ENCODE data around the gene PDE4DIP.
"Not testable (repeated sequence)": the region's sequence is repeated elsewhere in the genome, so short reads cannot be mapped to it uniquely, and the experiment has no call there.

Gene PDE4DIP

DNA sequence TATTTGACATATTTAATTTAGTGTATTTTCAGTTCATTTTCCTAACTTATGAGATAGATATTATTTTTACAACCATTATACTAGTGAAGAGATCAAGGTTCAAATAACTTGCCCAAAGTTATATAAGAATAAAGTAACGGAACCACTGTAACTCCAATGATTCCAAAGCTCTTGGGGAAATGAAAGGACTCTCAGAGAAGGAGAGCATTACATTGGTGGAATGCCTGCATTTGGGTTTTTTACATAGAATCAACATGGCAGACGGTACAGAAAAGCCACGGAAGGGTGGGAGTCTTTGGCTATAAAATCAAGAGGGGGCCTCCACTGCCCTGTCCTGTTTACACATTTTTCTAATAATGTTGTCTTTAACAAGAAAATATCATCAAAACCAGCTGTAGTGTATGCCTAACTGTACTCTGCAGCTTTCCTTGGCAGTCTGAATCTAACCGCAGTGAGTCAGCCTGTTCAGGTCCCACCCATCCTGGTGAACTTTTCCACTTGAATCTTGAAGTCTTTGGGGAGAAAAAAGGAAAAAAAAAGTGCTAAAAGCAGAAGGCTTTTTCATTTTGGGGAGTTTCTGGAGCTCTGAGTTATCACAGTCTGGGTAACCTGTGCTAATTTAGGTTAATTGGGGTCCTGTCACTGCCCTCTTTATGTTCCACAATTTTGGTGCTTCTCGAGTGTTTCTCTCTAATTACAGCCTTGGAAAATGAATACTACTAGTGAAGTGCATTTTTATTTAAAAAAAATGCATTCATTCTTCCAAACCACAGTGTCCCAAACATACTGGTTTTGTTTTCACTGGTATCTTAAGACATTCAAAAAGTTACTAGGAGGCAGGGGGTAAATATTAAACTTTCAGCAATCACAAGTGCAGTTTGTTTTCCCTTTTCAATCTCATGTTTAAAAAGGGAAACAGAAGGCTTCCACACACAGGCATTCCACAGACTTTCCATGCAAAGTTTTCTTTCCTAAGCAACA, 30.5 kb downstream of the PDE4DIP start:
- not testable (repeated sequence) for DNase-seq

DNA sequence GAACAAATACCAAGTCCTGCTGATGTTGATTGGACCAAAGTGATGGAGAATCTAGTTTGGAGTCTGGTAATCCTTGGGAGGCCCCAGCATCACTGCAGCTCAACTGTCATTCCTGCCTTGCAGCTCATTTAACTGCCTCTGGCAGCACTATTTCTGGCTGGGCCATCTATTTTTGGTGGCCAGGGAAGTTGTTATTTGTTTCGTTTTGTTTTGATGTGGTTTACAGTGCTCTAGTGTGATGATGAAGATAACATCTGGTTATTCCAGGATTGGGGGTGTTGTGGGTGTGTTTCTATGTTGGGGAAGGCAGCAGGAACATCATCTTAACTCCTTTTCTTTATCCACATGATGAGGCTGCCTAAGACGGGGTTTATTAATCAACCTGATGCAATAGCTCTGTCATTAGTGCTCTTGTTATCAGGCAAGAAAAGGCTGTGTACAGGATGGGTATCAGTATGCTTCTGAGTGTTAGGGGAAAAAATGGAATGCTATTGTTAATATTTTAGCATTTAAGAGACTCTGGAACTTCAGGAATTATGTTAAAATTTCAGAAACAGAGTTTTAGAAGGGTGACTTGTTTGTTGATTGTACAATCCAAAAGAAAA, 35.7 kb downstream of the PDE4DIP start:
- not testable (repeated sequence) for DNase-seq

DNA sequence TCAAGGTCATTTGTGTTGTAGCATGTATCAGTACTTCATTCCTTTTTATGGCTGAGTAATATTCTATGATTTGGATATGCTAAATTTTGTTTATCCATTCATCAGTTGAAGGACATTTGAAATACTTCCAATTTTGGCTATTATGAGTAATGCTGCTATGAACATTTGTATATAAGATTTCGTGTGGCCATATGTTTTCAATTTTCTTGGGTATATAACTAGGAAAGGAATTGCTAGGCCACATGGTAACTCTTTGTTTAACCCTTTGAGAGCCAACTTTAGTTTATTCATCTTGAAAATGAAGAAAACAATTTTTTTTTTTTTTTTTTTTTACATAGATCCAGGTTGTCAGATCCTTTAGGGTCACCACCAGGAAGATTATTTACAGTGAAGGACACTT, 37.0 kb downstream of the PDE4DIP start:
- DNase-seq, result not testable (repeated sequence)

DNA sequence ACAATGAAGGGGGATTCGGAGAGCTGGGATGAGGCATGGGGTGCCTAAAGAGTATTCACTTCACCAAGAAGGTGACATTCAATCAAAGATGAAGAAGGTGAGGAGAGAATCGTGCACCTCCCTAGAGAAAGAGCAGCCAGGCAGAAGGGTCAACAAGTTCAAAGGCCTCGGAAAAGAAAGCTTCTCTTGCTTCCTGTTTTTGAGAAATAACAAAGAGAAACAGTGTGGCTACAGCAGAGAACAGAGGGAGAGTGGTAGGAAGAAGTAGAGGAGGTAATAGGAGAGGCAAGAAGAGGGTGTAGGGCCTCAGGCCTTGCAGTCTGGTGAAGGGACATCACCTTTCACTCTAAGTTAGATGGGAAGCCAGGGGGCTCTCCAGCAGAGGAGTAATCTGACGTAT, 41.0 kb downstream of the PDE4DIP start:
- DNase-seq, result not testable (repeated sequence)

DNA sequence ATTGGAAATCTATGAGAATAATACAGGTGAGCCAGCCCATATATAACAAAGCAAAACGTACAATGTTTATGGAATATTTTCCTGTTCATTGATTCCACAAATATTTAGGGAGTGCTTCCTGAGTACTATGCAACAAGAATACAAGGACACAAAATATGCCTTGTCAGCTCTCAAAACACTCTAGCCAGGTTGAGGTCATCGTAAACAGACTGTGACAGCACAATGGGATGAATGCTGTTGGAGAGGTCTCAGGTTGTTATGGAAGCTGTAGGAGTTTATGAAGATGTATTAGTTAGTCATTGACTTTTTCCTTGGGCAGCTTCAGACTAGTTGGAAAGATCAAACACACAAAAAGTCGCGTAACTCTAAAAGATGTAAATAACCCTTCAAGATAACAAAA, 42.1 kb downstream of the PDE4DIP start:
- not testable (repeated sequence) for DNase-seq

DNA sequence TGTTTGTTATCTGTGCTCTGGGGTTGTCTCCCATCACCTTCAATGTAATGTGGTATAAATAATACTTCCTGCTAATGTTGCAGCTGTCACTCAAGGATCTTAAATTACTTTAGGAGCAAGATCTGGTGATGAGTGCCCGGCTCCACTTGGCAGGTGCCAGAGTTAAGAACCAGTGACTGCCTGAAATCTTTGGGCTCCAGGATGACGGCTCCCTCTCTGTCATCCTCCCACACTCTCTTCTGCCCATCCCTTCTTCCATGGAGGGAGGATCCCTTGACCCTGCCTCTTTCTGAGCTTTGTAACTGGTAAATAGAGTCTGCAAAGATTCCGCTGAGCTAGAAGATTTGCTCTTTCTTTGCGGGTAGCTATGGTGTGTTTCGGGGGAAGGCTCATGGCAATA, 44.4 kb downstream of the PDE4DIP start:
- DNase-seq, result not testable (repeated sequence)

DNA sequence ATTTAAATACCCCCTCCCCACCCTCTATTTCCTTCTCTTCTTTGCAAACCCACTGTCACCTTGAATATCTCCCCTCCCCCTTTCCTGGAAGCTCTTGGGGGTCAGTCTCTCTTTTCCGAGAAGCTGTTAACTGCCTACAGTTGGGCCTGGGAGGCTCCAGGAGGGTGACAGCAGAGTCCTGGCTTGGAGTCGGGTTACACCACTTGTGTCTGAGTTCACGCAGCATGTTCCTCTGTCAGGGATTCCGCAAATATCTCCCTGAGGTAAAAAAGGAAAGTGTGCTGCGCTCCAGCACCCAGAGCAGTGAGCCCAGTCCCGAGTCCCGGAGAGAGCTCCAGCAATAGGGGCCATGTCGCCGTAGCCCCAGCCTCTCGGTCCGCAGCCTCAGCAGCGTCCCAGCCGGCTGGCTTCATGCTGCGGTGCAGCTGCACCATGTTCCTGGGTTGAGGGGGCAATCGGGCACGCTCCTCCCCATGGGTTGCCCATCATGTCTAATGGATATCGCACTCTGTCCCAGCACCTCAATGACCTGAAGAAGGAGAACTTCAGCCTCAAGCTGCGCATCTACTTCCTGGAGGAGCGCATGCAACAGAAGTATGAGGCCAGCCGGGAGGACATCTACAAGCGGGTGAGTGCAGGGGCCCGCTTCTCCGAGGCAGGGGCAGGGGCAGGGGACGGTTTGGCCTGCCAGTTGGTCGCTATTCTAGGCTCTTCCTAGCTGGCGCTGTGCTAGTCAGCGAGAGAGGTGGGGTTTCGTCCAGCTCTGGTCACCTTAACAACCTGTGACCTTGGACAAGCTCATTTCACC, 45.2 kb downstream of the PDE4DIP start:
- DNase-seq, result not testable (repeated sequence)

DNA sequence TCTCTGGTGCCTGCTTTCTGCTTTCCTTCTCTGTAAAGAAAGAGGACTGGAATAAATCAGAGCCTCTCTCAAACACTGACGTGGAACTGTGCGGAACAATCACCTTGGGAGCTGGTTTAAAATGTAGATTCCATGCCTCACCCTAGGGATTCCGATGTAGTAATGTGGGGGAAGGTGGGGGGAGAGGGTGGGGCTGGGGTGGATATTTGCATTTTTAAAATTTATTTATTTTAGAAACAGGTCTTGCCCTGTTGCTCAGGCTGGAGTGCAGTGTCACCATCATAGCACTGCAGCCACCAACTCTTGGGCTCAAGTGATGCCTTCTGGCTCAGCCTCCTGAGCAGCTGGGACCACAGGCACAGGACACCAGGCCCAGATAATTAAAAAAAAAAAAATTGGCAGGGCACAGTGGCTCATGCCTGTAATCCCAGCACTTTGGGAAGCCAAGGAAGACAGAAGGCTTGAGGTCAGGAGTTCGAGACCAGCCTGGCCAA, 45.9 kb downstream of the PDE4DIP start:
- not testable (repeated sequence) for DNase-seq

DNA sequence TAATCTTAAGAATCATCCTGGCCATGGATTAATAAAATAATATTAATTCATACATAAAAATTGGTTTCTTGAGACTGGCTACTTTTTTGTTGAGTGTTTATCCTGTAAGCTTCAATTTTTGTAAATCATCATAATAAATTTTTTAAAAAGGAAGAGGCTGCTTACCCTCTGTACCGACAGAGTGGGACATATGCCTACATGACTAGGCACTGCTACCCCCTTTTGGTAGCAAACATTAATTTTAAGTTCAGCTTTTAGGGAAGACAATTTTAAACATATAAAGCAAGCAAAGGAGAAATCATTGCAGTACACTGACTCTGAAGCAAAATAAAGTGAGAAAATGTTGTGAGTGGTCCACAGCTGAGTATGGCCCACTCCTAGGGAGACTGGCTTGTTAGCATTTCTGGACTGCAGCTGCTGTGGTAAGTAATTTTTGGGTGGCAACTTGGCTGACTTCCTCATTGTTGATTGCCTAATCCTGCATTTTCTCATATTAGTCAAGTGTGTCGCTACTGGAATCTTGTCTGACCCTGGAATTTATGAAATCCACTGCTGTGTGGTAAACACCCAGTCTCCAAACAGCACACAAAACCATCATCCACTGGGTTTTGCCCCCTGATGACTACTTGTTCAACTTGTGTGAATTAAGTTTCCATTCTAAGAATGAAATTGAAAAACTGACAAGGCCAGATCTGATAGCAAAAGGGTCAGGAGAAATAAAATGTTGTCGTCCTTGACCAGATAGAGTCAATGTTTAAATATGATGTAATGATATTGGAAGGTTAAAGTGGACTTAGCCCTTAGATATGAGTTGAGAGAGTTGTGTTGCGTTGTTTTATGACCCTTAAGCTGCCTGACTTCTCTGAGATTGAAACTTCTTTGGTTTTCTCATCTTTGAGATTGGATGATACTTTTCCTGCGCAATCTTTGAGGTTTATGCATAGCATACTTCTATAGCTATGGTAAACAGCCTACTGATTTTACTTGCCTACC, 50.4 kb downstream of the PDE4DIP start:
- not testable (repeated sequence) for DNase-seq

DNA sequence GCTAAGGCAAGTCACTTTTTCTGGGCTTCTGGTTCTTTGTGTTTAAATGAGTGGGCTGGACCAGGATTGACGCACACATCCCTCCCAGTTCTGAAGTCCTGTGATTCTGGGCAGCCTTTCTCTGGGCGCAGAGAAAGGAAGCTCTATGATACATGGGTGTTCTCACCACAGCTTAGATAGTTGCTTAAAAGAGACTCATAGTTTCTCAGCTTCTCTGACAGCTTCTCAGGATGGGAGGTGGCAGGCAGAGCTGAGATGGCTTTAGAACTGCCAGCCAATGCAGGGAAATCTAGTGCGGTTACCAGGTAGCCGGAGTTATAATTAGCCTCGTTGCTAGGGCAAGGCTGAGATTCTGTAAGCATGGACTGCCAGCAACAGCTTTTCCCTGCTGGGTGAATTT, 55.8 kb downstream of the PDE4DIP start:
- not testable (repeated sequence) for DNase-seq

DNA sequence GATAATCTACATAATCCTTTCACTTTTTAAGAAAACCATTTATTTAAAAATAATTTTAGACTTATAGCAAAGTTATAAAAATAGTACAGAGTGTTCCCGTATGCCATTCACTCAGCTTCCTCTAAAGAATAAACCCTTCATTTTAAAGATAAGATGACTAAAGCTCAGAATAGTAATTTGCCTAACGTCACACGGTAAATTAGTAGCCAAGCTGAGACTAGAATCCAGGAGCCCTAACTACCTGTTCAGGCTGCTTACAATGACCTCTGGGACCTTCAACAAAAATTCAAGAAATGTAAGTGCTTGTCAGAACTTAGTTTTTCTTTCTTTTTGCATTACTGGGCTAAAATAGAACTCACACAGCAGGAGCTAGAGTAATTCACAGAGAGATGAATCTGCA, 56.5 kb downstream of the PDE4DIP start:
- not testable (repeated sequence) for DNase-seq

DNA sequence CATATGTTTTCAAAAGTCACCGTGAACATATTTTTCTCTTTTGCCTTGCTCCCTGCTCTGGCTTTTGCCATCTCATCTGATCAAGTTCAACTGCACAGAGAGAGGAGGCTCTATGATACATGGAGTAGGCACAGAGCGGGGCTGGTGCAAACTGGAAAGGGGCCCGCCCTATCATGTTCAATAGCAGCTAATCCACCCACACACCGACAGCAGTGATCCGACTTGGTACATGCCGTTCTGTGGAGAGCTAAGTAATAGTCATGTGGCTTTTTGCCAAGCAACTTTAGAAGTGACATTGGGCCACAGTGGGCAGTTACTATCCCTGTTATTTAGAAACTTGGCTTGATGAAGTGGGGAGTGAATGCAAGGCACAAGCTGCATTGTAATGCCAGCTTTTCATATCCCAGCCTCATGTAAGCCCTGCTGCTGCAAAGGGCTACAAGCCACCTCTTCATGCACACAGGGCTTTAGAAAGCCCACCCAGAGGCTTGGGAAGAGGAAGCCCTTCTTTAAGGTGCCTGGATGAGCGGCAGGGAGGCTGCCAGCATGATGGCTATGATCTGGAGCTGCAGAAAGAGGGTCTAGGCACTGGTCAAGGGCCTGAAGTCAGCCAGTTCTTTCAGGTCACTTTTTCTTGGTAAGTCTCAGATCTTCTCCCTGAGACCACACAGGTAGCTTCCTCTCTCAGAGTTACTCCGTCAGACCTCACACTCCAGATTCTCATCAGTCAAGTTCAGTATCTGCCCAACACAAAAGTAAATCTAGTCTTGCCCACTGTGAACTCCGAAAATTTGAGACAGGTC, 57.1 kb downstream of the PDE4DIP start:
- DNase-seq, result not testable (repeated sequence)

DNA sequence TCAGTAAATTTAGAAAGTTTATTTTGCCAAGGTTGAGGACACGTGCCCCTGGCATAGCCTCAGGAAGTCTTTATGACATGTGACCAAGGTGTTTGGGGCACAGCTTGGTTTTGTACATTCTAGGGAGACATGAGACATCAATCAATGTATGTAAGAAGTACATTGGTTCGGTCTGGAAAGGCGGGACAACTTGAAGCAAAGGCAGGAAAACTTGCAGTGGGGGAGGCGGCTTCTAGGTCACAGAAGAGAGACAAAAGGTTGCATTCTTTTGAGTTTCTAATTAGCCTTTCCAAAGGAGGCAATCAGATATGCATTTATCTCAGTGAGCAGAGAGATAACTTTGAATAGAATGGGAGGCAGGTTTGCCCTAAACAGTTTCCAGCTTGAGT, 57.7 kb downstream of the PDE4DIP start:
- not testable (repeated sequence) for DNase-seq

DNA sequence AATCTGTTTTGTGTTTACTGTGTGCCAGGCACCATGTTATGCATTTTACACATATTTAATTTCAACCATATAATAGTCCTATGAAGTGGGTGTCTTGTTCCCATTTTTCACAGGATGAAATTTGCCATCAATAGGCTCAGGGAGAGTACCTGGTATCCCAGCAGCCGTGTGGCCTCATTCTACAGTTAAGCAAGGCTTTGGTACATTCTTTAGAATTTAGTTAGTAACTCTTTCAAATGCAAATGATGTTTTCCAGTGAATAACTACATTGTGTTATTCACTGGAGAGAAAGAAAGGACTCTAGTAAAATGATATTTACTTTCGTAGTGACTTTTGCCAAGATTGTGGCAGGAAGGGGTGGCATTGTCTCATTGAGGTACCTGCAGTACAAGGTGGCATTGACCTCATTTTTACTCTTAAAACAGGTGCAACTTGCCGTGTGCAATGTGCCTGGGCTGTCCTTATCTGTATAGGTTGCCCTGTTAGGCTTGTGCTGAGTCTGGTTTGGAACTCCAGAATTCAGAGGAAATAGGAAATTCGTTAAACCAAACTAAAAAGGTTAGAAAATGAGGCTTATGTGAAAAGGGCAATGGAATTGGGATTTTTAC, 65.1 kb downstream of the PDE4DIP start:
- DNase-seq, result not testable (repeated sequence)

DNA sequence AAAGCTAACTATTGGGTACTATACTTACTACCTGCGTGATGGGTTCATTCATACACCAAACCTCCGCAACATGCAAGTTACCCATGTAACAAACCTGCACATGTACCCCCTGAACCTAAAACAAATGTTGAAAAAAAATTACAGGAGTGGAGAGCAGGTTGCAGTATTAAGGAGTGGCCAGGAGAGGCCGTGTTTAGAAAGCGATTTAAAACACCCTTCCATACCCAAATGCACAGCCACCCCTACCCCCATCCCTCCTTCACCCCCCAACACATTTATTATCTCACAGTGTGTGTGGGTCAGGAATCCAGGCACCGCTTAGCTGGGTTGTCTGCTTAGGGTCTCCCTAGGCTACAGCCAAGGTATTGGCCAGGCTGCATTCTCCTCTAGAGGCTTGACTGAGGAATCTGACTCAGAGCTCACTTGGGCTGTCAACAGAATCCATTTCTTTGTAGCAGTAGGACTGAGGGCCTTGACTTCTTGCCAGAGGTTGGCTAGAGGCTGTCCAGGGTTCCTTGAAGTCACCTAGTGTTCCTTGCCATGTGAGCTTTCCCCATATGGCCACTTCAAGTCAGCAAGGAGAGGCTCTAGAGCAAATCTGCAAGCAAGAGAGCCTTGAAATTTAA, 67.2 kb downstream of the PDE4DIP start:
- DNase-seq, result not testable (repeated sequence)

DNA sequence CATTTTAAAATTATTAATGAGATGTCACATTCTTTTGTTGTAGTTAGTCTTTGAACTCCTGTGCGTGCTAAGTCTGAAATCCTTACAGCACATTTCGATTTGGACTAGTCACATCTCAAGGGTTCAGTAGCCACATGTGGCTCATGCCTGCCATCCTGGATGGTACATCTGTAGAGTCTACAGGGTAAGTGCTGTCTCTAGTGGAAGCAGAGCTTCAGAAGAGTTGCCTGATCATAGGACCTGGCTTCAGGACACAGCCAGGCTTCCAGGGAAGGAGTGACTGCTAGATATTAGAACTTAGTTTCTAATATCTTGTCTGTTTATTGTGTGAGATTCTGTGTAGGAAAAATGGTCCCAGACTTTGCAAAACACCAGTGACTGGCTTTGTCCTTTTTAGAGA, 72.0 kb downstream of the PDE4DIP start:
- not testable (repeated sequence) for DNase-seq

DNA sequence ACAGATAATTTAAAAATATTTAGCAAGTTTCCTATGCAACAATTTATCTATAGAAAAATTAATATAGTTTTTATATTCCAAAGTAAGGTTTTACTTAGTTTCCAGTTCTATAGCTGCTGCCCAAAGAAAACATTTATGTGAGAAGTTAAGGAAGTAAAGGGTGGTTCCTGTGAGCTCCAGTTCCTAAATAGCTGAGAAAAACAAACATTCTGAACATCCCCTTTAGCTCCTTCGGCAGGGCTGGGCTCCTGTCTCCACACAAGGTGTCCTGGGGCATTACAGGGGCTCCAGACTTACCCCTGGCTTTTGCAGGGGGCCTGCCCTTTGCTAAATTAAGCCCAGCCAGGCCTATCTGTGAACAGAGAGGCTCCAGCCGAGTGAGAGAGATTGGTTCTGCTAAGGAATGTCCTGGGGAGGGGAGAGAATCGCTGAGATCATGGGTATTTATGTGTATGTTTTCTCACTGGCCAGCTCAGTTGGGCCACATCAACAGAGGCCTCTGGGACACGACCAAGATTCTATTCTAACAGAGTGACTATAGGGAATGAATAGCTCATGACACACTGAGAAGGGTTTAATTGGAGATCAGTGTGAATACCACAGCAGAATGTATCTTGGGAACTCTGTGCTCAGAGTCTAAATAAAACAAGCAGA, 72.6 kb downstream of the PDE4DIP start:
- not testable (repeated sequence) for DNase-seq

DNA sequence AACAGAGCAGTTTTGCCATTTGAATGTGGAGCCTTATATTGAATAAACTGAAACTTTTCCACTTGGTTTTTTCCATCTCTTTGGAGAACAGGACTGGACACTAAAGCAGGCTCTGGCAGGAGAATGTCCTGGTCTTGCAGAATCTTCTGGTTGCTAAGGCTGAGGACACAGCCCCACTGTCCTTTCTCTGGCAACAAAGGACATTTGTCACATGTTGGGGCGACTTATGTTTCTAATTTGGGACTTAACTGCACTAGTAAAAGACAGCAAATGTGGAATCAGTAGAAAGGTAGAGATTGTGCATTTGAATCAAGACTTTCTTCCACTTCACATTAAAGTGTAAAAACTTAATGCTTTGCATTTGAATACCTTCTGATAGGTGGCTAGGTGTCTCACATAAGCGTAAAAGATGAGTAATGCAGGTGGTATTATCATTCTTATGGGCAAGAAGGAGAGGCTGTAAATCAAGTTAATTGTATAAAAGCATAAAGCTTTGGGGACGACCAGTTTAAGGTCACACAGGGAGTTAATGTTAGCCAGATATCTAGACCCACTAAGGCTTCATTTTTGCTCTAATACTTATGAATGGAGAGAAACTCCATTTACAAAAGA, 74.7 kb downstream of the PDE4DIP start:
- DNase-seq, result not testable (repeated sequence)

DNA sequence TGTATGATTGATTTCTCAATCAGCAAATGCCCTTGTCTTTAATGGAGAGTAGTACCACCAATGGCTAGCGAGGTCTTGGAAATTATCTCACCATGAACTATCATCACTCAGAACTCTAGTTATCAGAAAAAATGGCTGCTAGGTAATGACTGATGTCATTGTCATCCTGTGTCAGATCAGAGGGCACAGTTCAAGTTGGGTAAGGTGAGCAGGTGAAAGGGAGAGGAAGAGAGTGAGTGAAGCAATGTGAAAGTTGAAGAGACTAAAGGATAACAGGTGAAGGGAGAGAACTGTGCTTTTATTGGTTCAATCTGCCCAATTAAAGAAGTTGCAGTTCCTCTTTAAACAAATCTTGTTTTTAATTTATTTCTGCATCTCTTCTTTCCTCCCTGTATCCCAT, 76.8 kb downstream of the PDE4DIP start:
- DNase-seq, result not testable (repeated sequence)

Measured in T1000 (cell line).